Measurements from ENCODE around the gene BIRC2.
"Not testable (repeated sequence)": the region's sequence is repeated elsewhere in the genome, so short reads cannot be mapped to it uniquely, and the experiment has no call there.

Gene BIRC2

GRCh38 chr11:102323542-102324251 lies 23.3 kb upstream of the BIRC2 start:
- no peak for DNase-seq

- DNase-seq: no peak
Measured at GRCh38 chr11:102325088-102325487, 21.9 kb upstream of the BIRC2 start.

GRCh38 chr11:102328748-102329147 lies 18.3 kb upstream of the BIRC2 start:
- DNase-seq: no peak

GRCh38 chr11:102330231-102330630 lies 16.8 kb upstream of the BIRC2 start:
- DNase-seq: no peak

- no peak for DNase-seq
Measured at GRCh38 chr11:102331341-102331740, 15.7 kb upstream of the BIRC2 start.

GRCh38 chr11:102332611-102332994 lies 14.4 kb upstream of the BIRC2 start:
- DNase-seq: no peak

- no peak for DNase-seq
Measured at GRCh38 chr11:102338479-102339010, 8.5 kb upstream of the BIRC2 start.

- DNase-seq: not testable (repeated sequence)
Measured at GRCh38 chr11:102341311-102341710, 5.7 kb upstream of the BIRC2 start.

GRCh38 chr11:102341844-102342318 lies 5.1 kb upstream of the BIRC2 start:
- peak; percentile 30 to 78 (median 62) for DNase-seq

GRCh38 chr11:102343809-102344208 lies 3.2 kb upstream of the BIRC2 start:
- DNase-seq: no peak

- no peak for DNase-seq
Measured at GRCh38 chr11:102345904-102346303, 1.1 kb upstream of the BIRC2 start.

GRCh38 chr11:102346456-102346747 lies 612 bp upstream of the BIRC2 start:
- no peak for DNase-seq

- peak in 2 of 5 donors; percentile 24 to 39 for DNase-seq
Measured at GRCh38 chr11:102347462-102348370, 702 bp downstream of the BIRC2 start.

GRCh38 chr11:102357116-102357515 lies 10.1 kb downstream of the BIRC2 start:
- no peak for DNase-seq

GRCh38 chr11:102359372-102359771 lies 12.4 kb downstream of the BIRC2 start:
- DNase-seq: no peak

GRCh38 chr11:102360681-102361080 lies 13.7 kb downstream of the BIRC2 start:
- no peak for DNase-seq

- peak in 4 of 5 donors; percentile 13 to 42 (median 32) for DNase-seq
Measured at GRCh38 chr11:102361086-102362031, 14.3 kb downstream of the BIRC2 start.

- no peak for DNase-seq
Measured at GRCh38 chr11:102364991-102365390, 18.0 kb downstream of the BIRC2 start.

GRCh38 chr11:102367364-102367763 lies 20.4 kb downstream of the BIRC2 start:
- DNase-seq: peak in 1 of 5 donors; percentile 21

- peak in 1 of 5 donors; percentile 72 for DNase-seq
Measured at GRCh38 chr11:102368472-102368871, 21.5 kb downstream of the BIRC2 start.

GRCh38 chr11:102374633-102375424 lies 27.8 kb downstream of the BIRC2 start:
- DNase-seq: not testable (repeated sequence)
